Heart left ventricle (tissue), 16 donors: ENCODE measurements around the gene DYNC1I1. TPM values are rescaled to one million over a fixed set of nuclear protein-coding genes. Genes with fewer than 3 reads are reported as not detected.

Source experiments
- ATAC-seq, 4 donors: fragments of 200-7000 bp; cut with Tn5 transposase; one replicate each; pipeline ENCODE4 v1.9.1; 2020 to 2022; ENCODE audit warnings: moderate library complexity in 4 of 4, mild to moderate bottlenecking in 3 of 4, moderate number of reproducible peaks in 1 of 4
- DNase-seq, 5 donors: peaks; one replicate each; pipeline ENCODE4 v3.0.0-alpha.2; 2020
- H3K27ac ChIP-seq, 12 donors: fragments of 200-600 bp; sonication (generic) in 4 of 12; one replicate each; pipeline versions ENCODE4 v1.5.0 to v1.8.0; 2016 to 2022; ENCODE audit warnings: mild to moderate bottlenecking in 2 of 12
- H3K27me3 ChIP-seq, 9 donors: fragments of 200-600 bp; sonication (generic) in 2 of 9; one replicate each; pipeline versions ENCODE4 v1.5.1 to v1.8.0; 2016 to 2022; ENCODE audit warnings: mild to moderate bottlenecking in 3 of 9
- H3K36me3 ChIP-seq, 9 donors: fragments of 200-600 bp; sonication (generic) in 2 of 9; one replicate each; pipeline versions ENCODE4 v1.5.0 to v1.8.0; 2018 to 2022; ENCODE audit warnings: mild to moderate bottlenecking in 2 of 9
- H3K4me1 ChIP-seq, 12 donors: fragments of 200-600 bp; sonication (generic) in 4 of 12; one replicate each; pipeline versions ENCODE4 v1.5.0 to v1.8.0; 2016 to 2022; ENCODE audit warnings: mild to moderate bottlenecking in 3 of 12
- H3K4me3 ChIP-seq, 12 donors: fragments of 200-600 bp; sonication (generic) in 4 of 12; one replicate each; pipeline versions ENCODE4 v1.5.0 to v1.8.0; 2017 to 2022; ENCODE audit warnings: mild to moderate bottlenecking in 9 of 12, moderate library complexity in 4 of 12
- H3K9me3 ChIP-seq, 12 donors: fragments of 200-600 bp; sonication (generic) in 4 of 12; one replicate each; pipeline versions ENCODE4 v1.5.0 to v1.8.0; 2016 to 2022; ENCODE audit warnings: mild to moderate bottlenecking in 1 of 12
- CTCF ChIP-seq, 12 donors: fragments of 200-600 bp; sonication (generic) in 4 of 12; IDR thresholded peaks; one replicate each; pipeline versions ENCODE4 v1.5.0 to v1.8.0; 2018 to 2022; ENCODE audit warnings: antibody characterized with exemption in 12 of 12, mild to moderate bottlenecking in 5 of 12
- POLR2A ChIP-seq, 2 donors: fragments of 450-650 bp; IDR thresholded peaks; one replicate each; pipeline ENCODE4 v1.6.1; 2017; ENCODE audit warnings: antibody characterized with exemption in 2 of 2, mild to moderate bottlenecking in 2 of 2, moderate library complexity in 2 of 2
- WGBS, 4 donors: extraction: QIAGEN DNeasy Blood & Tissue Kit in 2 of 4; methylation state at CpG; one replicate each; pipeline versions ENCODE4 v1.1.5 to v1.1.7; 2013 to 2018; 5-methylcytosine and 5-hydroxymethylcytosine counted together
- intact Hi-C, 10 donors: fragments of 100-400 bp; cut with DNase I; formaldehyde crosslinking; loops; one replicate each; pipeline versions ENCODE4 v1.11.1 to v1.14.2; 2022
- polyA plus RNA-seq, 2 donors: library from polyadenylated mRNA; stranded (reverse); fragments of 200-250 nt; gene quantifications; one replicate each; pipeline ENCODE4 v1.2.3, GENCODE V29; 2013
- total RNA-seq, 9 donors: library from RNA; depleted of rRNA in 2 of 9; stranded (reverse); fragments of >200 nt in 2 of 9; fragmentation: NEBNext Ultra II Directional in 3 of 9; extraction: Animal tissue kit (Norgen Biotek cat#: 25700) in 3 of 9; gene quantifications; one replicate each; pipeline versions ENCODE4 v1.1.0 to v1.2.4, GENCODE V29; 2016 to 2023
- donor health status: ischemic (EF 13 %, LVEDD 7.1; RV severe dilation, severe dysfunction).
- donor health status: healthy with polysubstance abuse.
- donor health status: DM: no; HTN: yes; CAD: no.
- donor health status: DM: no; HTN: no; CAD: no.
- donor health status: ischemic (EF 25% LVEDD 6.9; RV normal size, moderate dysfunction).
- donor health status: ischemic (EF 25% LVEDD 5.7; RV mildly dilated, moderate dysfunction).
- donor health status: healthy.
- donor health status: DM: yes; HTN: yes; CAD: no.
- donor health status: ischemic (EF 35%, LVEDD 5.7; RV mildly dilated, moderate dysfunction).
- donor health status: nonischemic (EF 11% LVEDD 7.7; RV severe dilation, severe dysfunction).
- donor health status: DM: yes; HTN: yes; CAD: no.
- donor health status: PGD.
- donor health status: ischemic (EF 29% LVEDD 5.4; RV normal size, mild dysfunction).
- donor health status: nonischemic (EF 23%, LVEDD 6.1; RV moderate dilation, normal function).

DYNC1I1 gene
- total and polyA plus RNA-seq, 11 donors = 6.1 to 46.8 (median 30.6) TPM

GRCh38 chr7:95788258-95788657 is 15.9 kb downstream of the DYNC1I1 start:
- 80 to 95% (median 91%) methylated on average over 6 of the region's 6 CpGs for WGBS, 4 donors
- H3K4me1 ChIP-seq = peaks cover 0 to 15% (median 0%) of the 10 kb centered on the region in 12 donors
- peaks cover 0 to under 1% (median 0%) of the 10 kb centered on the region in 12 donors for H3K9me3 ChIP-seq
- TF ChIP-seq CTCF (IDR thresholded peaks at IDR 0.05) = no peak
- no peak for TF ChIP-seq POLR2A (IDR thresholded peaks at IDR 0.05)
- DNase-seq = no peak
- intact Hi-C loops = loop anchor here in 1 of 10 donors (10.0 kb wide), 1 partner anchor 57 kb away; no protein-coding TSS in a partner anchor
- H3K27ac ChIP-seq = no peak overlapping the region
- no peak overlapping the region for H3K4me3 ChIP-seq
- H3K36me3 ChIP-seq = no peaks in the 10 kb centered on the region
- ATAC-seq = no peak
- no peaks in the 10 kb centered on the region for H3K27me3 ChIP-seq

GRCh38 chr7:95788884-95789283 is 16.5 kb downstream of the DYNC1I1 start:
- intact Hi-C loops = loop anchor here in 1 of 10 donors (10.0 kb wide), 1 partner anchor 56 kb away; no protein-coding TSS in a partner anchor
- no peak for ATAC-seq
- DNase-seq = no peak
- H3K27me3 ChIP-seq = no peaks in the 10 kb centered on the region
- TF ChIP-seq CTCF (IDR thresholded peaks at IDR 0.05) = no peak
- no peak for TF ChIP-seq POLR2A (IDR thresholded peaks at IDR 0.05)
- H3K27ac ChIP-seq = no peak overlapping the region
- peaks cover 0 to 12% (median 0%) of the 10 kb centered on the region in 12 donors for H3K4me1 ChIP-seq
- 56 to 75% (median 68%) methylated on average over 2 of the region's 2 CpGs for WGBS, 4 donors
- no peaks in the 10 kb centered on the region for H3K36me3 ChIP-seq
- H3K9me3 ChIP-seq = no peaks in the 10 kb centered on the region
- H3K4me3 ChIP-seq = no peak overlapping the region

- TF ChIP-seq CTCF (IDR thresholded peaks at IDR 0.05) (no peak), POLR2A (IDR thresholded peaks at IDR 0.05) (no peak)
- ATAC-seq (no peak), DNase-seq (no peak)
- no peak overlapping the region for H3K4me3 ChIP-seq
- no peak overlapping the region for H3K27ac ChIP-seq
- WGBS, 4 donors = 87 to 89% (median 88%) methylated on average over 4 to 5 of the region's 5 CpGs
- intact Hi-C loops = no loop called here
- H3K36me3 ChIP-seq = no peaks in the 10 kb centered on the region
- peaks cover 0 to 2% (median 0%) of the 10 kb centered on the region in 12 donors for H3K4me1 ChIP-seq
- no peaks in the 10 kb centered on the region for H3K9me3 ChIP-seq
- no peaks in the 10 kb centered on the region for H3K27me3 ChIP-seq
Observed at GRCh38 chr7:95793658-95794057, 21.3 kb downstream of the DYNC1I1 start.

GRCh38 chr7:95794917-95795515 is 22.7 kb downstream of the DYNC1I1 start:
- DNase-seq (no peak), ATAC-seq (no peak)
- TF ChIP-seq POLR2A (IDR thresholded peaks at IDR 0.05) (no peak), CTCF (IDR thresholded peaks at IDR 0.05) (peak in 6 of 12 donors; percentile 9 to 35 (median 24))
- no peaks in the 10 kb centered on the region for H3K9me3 ChIP-seq
- no peaks in the 10 kb centered on the region for H3K36me3 ChIP-seq
- no peaks in the 10 kb centered on the region for H3K27me3 ChIP-seq
- no peak overlapping the region for H3K4me3 ChIP-seq
- WGBS, 4 donors = 76 to 84% (median 82%) methylated on average over 3 of the region's 3 CpGs
- H3K27ac ChIP-seq = no peak overlapping the region
- intact Hi-C loops = no loop called here
- H3K4me1 ChIP-seq = peaks cover 0 to 3% (median 0%) of the 10 kb centered on the region in 12 donors
